AG20443 (cell line): ENCODE data around the gene VEGFD.
"Not testable (repeated sequence)": the region's sequence is repeated elsewhere in the genome, so short reads cannot be mapped to it uniquely, and the experiment has no call there.

ENCODE experiments used
- DNase-seq: peaks from one replicate; pipeline ENCODE4 v3.0.0; 2012; ENCODE audit warnings: low spot score, mixed read lengths

The VEGFD gene

DNA sequence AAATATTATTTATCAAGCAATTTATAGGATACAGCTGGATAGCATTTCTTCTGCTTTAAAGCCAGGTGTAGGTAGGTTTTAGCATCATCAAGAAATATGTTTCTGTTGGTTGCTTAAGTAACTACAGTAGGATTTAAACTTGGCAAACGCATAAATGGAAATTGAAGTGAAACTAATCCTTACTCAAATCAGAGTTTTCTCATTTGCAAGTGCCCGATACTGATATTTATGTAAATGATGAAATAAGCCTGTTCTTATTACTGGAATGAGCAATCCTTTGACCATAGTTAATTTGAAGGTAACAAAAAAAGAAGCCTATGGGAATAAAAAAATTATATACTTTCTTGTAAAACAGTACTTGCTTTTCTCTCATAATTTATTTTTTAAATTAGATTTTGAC, 25.7 kb downstream of the VEGFD start:
- no peak for DNase-seq

DNA sequence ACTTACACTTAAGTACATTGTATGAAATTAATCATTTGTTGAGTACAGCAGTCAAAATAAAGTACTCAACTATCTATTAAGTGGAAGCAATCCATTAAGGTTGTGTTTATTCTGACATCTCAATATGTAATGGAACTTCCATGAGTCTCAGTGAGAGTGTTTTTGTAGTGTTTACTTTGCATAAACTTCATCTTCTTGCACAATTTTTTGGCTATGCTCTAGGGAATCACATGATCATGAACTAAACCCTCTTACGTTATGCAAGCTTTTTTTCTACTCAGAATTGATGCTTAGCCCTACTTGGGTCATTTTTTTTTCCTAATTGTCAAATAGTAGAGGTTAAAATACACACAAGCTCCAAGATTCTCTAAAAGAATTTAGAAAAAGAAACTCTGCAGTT, 27.8 kb downstream of the VEGFD start:
- peak; percentile 20 for DNase-seq

DNA sequence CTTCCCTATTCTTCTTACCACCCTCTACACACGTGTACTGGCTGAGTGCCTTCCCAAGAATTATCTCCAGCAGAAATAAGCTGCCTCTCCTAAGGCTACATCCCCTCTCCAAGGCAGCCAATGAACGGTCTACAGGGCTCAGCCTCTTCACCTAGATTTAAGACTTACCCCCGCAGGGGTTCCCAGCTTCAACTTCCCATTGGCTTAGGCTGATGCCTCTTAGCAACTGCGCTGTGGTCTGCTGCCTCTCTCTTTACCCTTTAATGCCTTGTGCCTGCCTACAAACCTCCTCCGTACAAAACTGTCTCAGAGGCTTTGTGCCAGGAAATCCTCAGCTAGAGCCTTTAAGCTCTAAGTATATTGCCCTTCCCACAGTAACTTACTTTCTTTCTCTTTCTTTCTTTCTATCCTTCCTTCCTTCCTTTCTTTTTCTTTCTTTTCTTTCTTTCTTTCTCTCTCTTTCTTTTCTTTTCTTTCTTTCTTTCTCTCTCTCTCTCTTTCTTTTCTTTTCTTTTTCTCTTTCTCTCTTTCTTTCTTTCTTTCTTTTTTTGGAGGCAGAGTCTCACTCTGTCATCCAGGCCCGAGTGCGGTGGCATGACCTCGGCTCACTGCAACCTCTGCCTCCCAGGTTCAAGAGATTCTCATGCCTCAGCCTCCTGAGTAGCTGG, 33.8 kb downstream of the VEGFD start:
- no peak for DNase-seq

DNA sequence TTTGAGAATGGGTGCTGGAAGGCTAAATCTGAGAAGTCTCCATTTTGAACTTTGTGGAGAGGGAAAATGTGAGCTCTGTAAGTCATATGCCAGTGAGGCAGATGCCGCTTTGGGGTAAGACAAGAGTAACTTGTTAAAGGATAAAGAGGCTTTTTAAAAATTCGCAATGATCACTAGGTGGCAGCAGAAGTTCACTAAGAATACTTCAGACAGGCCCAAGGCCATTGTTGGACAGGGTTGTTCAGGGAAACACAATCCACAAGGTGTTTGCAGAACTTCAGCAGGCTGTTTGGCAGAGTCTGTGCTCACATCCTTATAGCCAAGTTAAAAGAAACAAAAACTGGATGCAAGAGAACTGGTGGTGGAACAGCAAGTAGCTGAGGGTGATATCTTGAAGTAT, 35.2 kb downstream of the VEGFD start:
- peak; percentile 41 for DNase-seq

DNA sequence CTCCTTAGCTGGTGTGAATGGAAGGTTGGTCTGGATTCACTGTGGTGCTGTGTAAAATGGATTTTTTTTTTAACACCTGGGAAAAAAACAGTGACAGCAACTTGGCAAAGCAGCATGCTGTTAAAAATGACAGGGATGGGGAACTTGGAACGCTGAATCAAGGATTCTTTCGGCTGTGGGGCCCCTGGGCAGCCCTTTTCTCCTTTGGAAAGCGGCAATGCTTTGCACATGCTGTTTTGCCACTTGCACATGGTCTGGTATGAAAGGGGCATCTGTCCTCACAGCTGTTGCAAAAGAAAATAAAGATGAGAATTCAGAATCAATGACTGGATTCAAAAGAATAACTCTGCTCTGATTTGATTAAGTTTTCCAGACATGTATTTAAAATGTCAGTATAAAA, 38.2 kb downstream of the VEGFD start:
- no peak for DNase-seq

DNA sequence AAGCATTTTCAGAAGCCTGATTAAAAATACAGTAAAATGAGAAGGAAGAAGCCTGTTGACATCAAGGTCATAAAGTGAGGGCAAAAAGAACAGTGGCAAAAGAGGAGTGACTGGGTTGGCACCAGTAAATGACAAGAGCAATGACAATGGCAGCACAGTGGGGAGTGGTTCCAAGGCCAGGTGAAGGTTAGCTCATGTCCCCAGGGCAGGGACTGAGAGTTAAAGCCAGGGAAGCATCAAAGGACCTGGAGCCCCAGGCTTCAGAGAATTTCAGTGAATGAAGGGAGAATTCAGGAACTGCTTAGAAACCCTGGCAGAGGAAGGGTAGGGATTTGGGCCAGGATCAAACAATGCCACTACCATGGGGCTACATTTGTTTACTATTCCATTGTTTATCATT, 40.1 kb downstream of the VEGFD start:
- no peak for DNase-seq

DNA sequence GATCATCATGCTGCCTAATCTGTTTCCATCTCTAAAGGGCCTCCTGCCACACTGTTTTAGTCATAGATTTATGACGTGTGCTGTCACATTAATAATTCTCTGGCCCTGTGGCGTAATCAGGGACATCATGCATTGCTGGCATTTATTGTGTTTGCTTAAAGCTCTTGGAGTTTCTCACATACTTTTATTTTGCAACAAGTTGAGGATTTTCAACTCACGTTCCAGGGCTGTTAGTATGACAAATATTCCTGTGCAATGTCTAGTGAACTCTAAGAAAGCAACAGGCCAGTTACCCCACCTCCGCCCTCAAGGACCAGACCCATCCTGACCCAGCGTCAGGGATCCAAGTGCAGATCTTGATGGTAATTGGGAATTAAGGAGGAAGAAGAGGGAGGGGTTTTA, 41.1 kb downstream of the VEGFD start:
- peak; percentile 26 for DNase-seq

DNA sequence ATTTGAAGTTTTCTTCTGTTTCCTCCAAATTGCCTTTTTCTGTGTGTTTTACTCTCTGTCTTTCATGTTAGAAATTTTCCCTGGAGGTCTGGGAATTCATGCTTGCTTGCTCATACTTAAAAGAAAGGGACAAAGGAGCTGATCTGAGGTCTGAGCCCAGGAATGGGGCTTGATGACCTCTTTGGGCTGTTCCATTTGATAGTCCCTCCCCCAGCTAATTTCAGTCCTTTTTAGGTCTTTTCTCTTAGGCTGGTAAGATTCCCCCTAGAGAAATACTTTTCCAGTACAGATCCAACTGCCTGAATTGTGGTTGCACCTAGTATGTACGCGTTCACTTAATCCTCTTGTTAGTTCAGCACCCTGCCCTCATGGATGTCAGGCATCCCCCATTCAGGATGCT, 43.3 kb downstream of the VEGFD start:
- no peak for DNase-seq

DNA sequence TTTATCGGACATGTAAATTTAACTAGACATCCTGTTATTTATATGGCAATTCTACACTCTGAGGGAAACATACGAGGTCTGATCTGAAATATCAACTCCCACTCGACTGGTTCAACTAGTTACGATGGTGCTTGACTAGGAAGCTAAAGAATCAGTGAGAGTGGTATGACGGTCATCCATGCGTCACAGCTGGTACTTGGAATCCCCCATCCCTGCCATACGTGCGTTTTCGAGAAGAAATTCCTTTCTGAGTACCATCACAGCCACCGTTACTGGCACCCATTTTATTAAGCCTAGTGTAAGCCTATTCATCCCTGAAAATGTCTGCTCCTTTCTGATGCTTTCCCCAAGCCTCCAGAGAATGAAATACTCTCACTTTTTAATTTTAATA, 48.2 kb downstream of the VEGFD start:
- peak; percentile 46 for DNase-seq

DNA sequence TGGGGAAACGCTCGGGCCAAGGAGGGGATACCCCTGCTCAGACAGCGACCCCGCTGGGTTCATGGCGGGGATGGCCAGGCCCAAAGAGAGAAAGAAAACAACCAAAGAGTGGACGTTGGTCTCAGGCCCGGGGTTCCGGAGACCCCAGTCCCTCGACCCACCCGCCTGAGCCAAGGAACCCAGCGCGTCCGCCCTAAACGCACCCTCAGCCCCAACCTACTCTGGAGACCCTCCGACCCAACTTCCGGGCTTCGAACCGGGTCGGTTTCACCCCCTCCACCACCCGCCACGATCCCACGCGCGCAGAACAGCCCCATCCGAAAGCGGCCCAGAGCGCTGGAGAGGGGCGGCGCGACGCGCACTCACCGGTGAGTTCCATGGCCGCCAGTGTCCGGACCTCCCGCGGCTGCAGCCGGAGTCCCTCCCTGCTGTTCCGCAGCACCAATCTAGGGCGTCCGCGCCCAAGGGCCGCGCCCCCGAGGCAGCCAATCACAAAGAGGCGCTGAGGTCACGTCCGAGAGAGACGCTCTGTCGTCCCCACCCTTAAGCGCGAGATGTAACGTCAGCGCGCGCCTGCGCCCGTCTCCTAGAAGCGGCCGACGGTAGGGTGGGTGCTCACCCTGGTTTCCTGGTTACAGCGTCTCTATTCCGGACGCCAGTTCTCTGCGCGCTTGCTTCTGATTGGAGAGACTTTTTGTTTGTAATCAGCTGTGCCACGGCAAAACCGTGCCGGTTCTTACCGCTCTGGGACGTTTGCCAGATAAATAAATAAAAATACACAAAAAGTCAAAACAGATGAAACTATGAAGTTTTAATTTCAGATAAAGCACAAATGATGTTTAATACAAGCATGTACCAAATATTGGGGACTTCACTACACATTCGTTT, 48.8 kb downstream of the VEGFD start, which contains the start of gene PIGA:
PIGA (minus strand) TSS at position 389 of the 888 bp plus-strand sequence. CDS start 3,593 bp downstream, outside the sequence.
- peak; percentile 94 for DNase-seq

DNA sequence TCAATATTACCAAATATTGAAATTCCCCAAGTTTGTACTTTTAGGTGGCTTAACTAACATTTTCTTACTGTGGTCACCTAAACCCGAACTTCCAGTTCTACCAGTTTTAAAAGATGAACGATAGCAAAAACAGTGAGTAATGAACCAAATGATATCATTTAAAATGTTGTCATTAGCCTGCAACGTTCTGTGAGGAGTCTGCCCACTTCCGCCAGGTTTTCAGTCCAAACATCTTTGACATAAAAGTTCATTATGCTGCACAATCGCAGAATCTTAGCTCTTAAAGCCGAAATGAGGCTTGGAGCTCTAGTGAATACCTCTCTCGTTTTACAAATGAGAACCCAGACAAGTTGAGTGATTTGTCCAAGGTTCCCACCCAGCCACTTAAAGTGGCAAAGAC, 49.7 kb downstream of the VEGFD start:
- peak; percentile 9 for DNase-seq

DNA sequence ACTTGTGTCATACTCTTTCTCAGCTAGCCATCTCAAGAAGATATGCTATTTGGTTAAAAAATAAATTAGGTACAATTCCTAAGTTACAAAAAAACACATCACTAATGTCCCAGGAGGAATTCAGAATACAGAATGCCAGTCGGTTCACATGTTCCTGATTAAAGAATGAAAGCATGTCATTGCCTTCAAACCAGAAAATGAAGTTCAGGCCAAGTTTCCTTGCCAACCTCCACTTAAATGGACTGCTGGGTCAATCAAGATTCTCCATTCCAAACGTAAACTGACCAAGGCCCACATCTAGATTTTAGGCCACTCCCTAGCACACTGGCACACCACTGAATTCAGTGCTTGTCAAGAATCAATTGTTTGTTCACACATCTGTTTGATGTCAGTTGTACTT, 55.4 kb downstream of the VEGFD start:
- no peak for DNase-seq

DNA sequence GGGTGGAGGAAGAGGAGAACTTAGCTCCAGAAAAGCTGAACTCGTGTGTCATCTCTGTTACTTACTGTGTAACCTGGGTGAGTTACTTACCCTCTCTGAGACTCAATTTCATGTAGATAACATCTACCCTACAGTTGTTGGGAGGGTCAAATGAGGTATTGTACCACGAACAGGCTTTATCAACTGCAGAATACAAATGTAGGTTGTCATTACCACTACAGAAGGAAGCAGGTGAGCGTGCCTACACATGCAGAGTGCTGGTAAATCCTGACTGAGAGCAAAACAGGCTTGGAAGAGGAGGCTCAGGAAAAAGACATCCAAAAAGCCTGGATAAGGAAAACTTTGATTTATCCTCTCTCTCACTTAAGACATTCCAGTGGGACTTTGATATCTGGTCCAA, 56.1 kb downstream of the VEGFD start:
- no peak for DNase-seq

DNA sequence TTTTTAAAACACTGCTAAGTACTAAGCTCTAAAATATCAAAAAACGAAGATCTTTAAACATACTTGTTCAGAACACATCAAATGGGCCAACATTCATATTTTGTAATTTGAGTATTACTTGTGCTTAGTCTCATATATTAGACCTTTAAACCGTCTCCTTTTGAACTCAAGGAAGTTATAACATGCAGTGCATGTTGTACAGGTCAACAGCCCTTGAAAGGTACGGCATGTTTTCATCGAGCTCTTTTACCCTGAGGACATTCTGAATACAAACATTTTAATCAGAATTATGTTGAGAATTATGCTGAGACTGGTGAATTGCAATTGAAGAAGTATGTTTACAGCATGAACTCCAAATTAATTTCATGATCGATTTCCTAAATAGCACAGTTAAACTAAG, 61.7 kb downstream of the VEGFD start:
- DNase-seq: no peak

DNA sequence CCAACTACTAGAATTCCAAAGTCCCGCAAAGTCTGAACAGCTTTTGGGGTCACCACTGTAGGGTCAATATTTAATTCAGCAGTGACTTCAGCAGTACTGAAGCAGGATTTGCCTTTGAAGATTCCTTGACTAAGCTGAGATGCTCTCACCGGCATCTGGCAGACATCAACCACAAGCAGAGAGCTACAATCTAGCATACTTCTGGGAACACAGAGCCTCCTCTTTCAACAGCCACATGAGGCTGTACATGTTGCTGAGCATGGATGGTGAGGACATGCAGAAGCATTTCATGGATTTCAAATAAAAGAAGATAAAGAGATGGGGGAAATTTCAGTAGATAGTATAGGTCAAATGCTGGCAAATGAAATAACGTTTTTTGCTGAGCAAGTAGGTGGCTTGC, 62.1 kb downstream of the VEGFD start:
- no peak for DNase-seq

DNA sequence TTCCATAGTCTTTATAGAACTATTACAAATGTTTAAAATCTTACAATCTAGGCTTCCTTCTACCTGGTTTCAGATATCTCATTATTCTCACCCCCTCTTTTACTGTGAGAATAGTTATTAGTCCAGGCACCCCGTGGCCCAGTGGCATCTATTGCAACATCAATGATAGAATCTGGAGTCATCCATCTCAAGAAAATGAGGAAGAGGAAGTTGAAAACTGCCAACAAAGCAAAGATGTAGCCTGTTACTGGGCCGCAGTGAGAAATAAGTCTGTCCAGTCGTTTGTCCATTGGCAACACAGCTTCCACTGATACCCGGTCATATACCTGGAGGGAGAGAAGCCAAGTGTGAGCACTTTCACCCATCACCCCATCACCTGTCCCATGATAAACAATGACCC, 62.8 kb downstream of the VEGFD start:
- DNase-seq: no peak

DNA sequence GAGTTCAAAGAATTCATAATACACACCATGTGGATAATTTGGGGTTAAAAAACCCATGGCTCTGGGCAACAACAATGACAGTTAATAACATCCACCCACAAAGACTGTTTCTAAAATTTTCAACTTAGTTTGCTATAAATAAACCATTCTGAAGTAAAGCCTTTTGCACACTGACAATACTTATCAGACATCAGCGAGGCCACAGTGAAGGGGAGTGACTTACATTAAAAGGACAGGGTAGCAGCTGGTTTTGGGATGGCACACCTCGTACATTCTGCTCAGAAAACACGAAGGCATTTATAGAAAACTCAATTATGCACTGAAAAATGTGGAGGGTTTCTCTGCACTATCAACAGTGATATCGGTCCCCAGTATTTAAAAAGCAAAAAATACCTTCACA, 63.9 kb downstream of the VEGFD start:
- no peak for DNase-seq

DNA sequence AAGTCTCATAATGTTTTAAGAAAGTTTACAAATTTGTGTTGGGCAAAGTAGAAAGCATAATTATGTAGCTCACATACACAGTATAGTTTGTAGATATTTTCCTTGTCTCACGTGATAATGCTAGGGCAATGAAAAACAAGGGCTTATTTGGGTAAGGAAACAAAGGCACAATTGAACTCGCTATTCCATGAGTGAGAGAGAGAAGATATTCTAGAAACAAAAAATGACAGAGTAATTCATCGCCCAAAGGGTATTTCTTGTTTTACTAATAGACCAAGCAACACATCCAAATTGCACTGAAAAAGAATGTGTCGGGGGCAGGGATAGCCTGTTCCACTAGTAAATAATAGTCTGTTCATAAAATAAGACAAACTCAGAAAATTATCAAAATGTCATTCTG, 65.1 kb downstream of the VEGFD start:
- no peak for DNase-seq

DNA sequence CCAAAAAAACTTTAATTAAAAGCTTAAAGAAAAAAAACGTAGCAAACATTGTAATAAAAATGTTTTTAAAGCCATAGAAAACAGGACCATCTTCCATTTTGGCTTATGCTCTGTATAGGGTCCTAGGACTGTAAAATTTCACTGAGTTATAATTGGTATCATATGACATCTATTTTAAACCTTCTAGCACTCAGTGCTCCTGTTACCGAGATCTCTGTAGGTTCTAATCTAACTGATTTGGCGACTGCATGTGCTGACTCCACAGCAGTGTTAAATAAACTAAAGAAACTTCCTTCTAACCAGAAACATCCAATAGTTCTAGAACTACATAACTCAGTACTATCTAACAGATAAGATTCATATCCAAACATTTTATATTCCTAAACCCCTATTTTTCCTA, 68.7 kb downstream of the VEGFD start, which contains the start of gene ASB11:
ASB11 (minus strand) TSS at position 132 of the 400 bp plus-strand sequence; CDS start at position 97, 35 bp downstream.
- DNase-seq: no peak

DNA sequence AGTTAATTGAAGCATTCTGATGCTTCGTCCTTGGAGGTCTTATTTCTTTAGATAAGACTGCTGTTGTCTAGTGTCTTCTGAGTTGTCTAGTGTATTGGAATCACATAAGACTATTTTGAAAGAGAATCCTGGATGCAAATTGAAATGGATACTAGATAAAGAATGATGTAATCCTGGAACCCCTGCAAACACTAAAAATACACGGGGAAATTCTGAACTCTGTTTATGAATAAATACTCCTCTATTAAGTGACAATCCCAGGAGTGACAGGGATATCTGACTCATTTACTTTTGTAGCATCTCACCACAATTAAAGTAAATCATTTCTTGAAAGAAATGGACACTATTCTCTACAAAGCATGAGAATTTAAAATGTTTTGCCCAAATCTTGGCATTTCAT, 69.7 kb downstream of the VEGFD start:
- DNase-seq: no peak

DNA sequence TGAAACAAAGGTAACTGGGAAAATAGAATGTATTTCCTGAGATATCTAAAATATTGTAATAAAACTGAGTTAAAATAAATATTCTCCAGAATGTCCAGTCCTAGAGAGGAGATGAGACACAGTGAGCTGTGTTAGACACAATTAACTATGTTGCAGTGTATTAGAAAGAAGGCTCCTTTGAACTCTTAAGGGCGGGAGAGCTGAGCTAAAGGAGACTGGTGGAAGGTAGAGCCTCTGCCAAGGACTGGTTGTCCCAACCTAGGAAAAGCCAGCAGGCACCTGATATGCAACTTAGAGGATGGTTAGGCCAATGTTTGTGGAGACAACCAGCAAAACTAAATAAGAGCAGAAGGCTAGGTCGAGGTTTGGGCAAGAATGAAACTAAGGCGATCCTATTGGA, 73.1 kb downstream of the VEGFD start:
- no peak for DNase-seq

DNA sequence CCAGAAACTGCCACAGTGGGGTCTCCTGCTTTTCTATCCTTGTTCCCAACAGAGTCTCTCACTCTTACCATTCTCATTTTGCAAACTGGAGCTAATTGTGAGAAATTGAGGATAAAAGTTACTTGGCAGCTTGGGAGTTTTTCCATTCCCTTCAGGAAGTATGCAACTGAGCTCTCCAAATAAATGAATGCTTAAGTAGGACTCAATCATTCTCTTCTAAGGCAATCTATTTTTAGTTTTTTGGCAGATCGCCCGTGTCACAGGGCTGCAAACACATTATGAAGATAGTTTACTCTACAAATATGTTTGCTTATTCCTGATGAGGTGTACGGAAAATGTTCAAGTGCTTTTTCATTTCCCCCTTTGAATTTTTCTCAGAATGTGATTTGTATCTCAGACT, 74.1 kb downstream of the VEGFD start:
- no peak for DNase-seq

DNA sequence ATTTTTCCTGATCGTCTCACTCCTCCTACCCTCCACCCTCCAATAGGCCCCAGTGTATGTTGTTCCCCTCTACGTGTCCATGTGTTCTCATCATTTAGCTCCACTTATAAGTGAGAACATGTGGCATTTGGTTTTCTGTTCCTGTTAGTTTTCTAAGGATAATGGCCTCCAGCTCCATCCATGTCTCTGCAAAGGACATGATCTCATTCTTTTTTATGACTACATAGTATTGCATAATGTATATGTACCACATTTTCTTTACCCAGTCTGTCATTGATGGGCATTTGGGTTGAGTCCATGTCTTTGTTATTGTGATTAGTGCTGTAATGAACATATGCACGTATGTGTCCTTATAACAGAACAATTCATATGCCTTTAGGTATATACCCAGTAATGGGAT, 78.3 kb downstream of the VEGFD start:
- not testable (repeated sequence) for DNase-seq
